ENCODE data around the gene ZNF514.

GRCh38 chr2:95165371-95166064 lies 5.9 kb upstream of the ZNF514 start, which contains the start of gene ZNF2:
- TF ChIP-seq FOXA2 (IDR thresholded peaks at IDR 0.05) (no peak), JUND (IDR thresholded peaks at IDR 0.05) (peak; percentile 13 to 23), RAD21 (IDR thresholded peaks at IDR 0.05) (no peak), HNF4A (conservative IDR thresholded peaks at IDR 0.05) (no peak), SP1 (IDR thresholded peaks at IDR 0.05) (peak; percentile 47), ZBTB33 (IDR thresholded peaks at IDR 0.05) (peak; percentile 96), YY1 (IDR thresholded peaks at IDR 0.05) (peak; percentile 99), TAF1 (conservative IDR thresholded peaks at IDR 0.05) (peak; percentile 81), EGR1 (IDR thresholded peaks at IDR 0.05; ENCODE audit: low read depth in 2 of 2) (peak; percentile 11 to 62)
- TF ChIP-seq, protein P1, sequence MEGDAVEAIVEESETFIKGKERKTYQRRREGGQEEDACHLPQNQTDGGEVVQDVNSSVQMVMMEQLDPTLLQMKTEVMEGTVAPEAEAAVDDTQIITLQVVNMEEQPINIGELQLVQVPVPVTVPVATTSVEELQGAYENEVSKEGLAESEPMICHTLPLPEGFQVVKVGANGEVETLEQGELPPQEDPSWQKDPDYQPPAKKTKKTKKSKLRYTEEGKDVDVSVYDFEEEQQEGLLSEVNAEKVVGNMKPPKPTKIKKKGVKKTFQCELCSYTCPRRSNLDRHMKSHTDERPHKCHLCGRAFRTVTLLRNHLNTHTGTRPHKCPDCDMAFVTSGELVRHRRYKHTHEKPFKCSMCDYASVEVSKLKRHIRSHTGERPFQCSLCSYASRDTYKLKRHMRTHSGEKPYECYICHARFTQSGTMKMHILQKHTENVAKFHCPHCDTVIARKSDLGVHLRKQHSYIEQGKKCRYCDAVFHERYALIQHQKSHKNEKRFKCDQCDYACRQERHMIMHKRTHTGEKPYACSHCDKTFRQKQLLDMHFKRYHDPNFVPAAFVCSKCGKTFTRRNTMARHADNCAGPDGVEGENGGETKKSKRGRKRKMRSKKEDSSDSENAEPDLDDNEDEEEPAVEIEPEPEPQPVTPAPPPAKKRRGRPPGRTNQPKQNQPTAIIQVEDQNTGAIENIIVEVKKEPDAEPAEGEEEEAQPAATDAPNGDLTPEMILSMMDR (IDR thresholded peaks at IDR 0.05; ENCODE audit: low read depth, low read length, missing input control) = no peak
- TF ChIP-seq, protein P2, sequence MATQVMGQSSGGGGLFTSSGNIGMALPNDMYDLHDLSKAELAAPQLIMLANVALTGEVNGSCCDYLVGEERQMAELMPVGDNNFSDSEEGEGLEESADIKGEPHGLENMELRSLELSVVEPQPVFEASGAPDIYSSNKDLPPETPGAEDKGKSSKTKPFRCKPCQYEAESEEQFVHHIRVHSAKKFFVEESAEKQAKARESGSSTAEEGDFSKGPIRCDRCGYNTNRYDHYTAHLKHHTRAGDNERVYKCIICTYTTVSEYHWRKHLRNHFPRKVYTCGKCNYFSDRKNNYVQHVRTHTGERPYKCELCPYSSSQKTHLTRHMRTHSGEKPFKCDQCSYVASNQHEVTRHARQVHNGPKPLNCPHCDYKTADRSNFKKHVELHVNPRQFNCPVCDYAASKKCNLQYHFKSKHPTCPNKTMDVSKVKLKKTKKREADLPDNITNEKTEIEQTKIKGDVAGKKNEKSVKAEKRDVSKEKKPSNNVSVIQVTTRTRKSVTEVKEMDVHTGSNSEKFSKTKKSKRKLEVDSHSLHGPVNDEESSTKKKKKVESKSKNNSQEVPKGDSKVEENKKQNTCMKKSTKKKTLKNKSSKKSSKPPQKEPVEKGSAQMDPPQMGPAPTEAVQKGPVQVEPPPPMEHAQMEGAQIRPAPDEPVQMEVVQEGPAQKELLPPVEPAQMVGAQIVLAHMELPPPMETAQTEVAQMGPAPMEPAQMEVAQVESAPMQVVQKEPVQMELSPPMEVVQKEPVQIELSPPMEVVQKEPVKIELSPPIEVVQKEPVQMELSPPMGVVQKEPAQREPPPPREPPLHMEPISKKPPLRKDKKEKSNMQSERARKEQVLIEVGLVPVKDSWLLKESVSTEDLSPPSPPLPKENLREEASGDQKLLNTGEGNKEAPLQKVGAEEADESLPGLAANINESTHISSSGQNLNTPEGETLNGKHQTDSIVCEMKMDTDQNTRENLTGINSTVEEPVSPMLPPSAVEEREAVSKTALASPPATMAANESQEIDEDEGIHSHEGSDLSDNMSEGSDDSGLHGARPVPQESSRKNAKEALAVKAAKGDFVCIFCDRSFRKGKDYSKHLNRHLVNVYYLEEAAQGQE (IDR thresholded peaks at IDR 0.05) = peak; percentile 64
- TF ChIP-seq, protein P3, sequence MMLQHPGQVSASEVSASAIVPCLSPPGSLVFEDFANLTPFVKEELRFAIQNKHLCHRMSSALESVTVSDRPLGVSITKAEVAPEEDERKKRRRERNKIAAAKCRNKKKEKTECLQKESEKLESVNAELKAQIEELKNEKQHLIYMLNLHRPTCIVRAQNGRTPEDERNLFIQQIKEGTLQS (IDR thresholded peaks at IDR 0.05) = no peak
